ENCODE data around the gene ANKS4B. TPM values are rescaled to one million over a fixed set of nuclear protein-coding genes. Genes with fewer than 3 reads are reported as not detected.
"Not testable (repeated sequence)": the region's sequence is repeated elsewhere in the genome, so short reads cannot be mapped to it uniquely, and the experiment has no call there.

ANKS4B gene
- polyA plus RNA-seq, 1 donor from 2014 or later = not detected

- peaks cover 43% of the 10 kb centered on the region for H3K27me3 Mint-ChIP-seq
- H3K36me3 Mint-ChIP-seq = peaks cover 2% of the 10 kb centered on the region
- H3K4me3 Mint-ChIP-seq = no peak overlapping the region
- H3K27ac Mint-ChIP-seq = no peak overlapping the region
- peaks cover 0 to 15% (median 0%) of the 10 kb centered on the region in 3 donors for H3K9me3 Mint-ChIP-seq
- peaks cover 12% of the 10 kb centered on the region in 3 donors for H3K4me1 Mint-ChIP-seq
These were observed 48.3 kb downstream of the ANKS4B start for GRCh38 chr16:21281698-21282389.

DNA sequence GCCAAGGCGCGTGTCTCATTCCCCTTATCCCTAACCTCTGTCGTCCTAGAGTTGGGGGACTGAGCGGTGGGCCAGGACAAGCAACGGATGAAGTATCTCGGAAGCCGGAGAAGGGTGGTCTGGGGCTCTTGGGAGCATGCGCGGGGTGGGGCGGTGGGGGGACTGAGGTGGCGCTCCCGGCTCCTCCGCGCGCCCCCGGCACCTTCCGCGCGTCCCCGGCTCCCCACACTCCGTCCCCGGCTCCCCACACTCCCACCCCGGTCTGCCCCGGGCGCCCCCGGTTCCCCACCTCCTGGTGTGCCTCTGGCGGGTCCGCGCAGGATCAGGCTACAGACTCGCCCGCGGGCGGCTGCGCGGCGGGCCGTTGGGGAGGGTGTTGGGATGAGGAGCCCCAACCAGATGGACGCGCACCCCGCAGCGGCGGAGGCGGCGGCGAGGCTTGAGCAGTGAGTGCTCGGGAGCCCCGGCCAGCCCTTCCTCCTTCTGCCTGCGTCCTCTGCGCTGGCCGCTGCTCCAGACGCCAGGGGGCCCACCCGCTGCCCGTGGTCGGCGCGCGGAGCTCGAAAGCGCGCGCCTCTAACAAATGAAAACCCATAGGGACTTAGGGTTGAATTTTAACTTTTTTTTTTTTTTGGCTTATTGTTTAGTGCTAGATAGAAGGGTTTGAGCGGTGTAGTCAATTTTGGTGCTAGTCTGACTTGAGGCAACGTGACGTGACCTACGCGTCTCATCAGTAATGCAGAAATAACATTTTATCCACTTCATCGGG is 50.2 kb downstream of the ANKS4B start:
- Mint-ChIP-seq H3K9me3 (peaks cover 0 to 15% (median under 1%) of the 10 kb centered on the region in 3 donors), H3K4me3 (peak overlapping the region; percentile 73 to 87 (median 74)), H3K36me3 (peaks cover 2% of the 10 kb centered on the region), H3K4me1 (peaks cover 7 to 9% (median 8%) of the 10 kb centered on the region in 3 donors), H3K27ac (peak overlapping the region in 1 of 3 donors; percentile 91), H3K27me3 (peaks cover 43% of the 10 kb centered on the region)

GRCh38 chr16:21284414-21284813 is 50.9 kb downstream of the ANKS4B start:
- Mint-ChIP-seq H3K9me3 (peaks cover 0 to 15% (median 3%) of the 10 kb centered on the region in 3 donors), H3K27me3 (peaks cover 36% of the 10 kb centered on the region), H3K4me1 (peaks cover 5 to 9% (median 7%) of the 10 kb centered on the region in 3 donors), H3K27ac (peak overlapping the region in 2 of 3 donors; percentile 43 to 91), H3K36me3 (peaks cover 4% of the 10 kb centered on the region), H3K4me3 (peak overlapping the region; percentile 67 to 82 (median 74))

DNA sequence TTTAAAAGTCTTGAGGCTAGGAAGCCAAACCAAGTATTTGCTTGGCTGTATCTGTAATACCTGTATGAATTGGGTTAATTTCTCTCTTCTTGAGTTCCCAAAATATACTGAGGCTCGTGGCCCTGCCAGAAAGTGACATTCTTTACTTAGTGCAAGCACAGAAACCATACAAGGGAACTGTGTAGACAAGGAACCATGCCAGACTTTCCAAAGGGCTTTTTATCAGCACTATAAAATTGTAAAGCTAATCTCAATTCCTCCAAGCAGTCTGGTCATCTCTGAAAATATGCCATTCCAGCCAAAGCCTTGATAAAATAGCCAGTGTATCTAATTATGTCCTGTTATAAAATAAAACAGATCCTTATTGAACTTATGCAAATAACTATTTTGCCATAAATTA is 51.8 kb downstream of the ANKS4B start:
- peaks cover 36% of the 10 kb centered on the region for H3K27me3 Mint-ChIP-seq
- H3K36me3 Mint-ChIP-seq = peaks cover 4% of the 10 kb centered on the region
- H3K4me3 Mint-ChIP-seq = peak overlapping the region in 1 of 4 donors; percentile 73
- no peak overlapping the region for H3K27ac Mint-ChIP-seq
- H3K9me3 Mint-ChIP-seq = peaks cover 3 to 15% (median 3%) of the 10 kb centered on the region in 3 donors
- H3K4me1 Mint-ChIP-seq = peaks cover 5 to 9% (median 7%) of the 10 kb centered on the region in 3 donors

- not testable (repeated sequence) for H3K4me1 Mint-ChIP-seq, H3K36me3 Mint-ChIP-seq, H3K9me3 Mint-ChIP-seq, H3K4me3 Mint-ChIP-seq
- peak overlapping the region in 1 of 3 donors; percentile 27 for H3K27ac Mint-ChIP-seq
- H3K27me3 Mint-ChIP-seq = peaks cover 28% of the 10 kb centered on the region
These were observed 56.3 kb downstream of the ANKS4B start for GRCh38 chr16:21289789-21290188.

DNA sequence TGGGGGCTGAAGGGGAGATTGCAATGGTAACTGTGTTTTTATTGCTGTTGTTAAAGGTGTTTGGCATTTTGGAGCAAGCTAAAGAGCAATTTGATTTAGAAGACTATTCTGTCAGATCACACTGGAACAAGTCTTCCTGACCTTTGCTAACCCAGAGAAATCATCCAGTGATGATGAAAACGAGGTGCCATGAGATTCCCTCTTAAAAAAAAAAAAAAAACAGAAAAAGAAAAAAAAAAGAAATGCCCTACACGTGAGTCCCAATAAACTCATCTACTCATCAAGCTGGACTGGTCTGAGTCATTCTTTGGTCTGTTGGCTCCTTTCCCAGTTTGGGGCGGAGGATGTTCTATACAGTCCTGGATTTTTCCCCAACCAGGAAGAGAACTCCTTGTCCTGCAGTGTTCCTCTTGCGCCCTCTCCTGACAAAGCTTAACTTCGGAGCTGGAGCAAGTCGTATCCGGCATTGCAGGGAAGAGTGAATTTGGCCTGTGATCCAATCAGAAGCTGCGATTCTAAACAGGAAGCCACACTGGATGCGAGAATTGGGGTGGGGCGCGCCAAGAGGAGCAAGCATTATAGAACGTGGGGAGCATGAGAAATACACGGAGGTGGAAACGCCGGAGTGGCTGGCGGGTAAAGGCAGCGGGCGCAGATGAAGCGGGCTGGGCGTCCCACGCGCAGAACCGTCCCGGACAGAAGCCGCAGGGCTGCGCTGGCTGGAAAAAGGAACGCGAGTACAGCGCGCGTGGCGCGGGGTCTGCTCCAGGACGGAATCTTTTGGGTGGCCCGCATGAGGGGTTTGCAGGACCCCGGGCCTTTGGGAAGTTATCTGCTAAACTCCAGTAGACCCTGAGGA is 67.0 kb downstream of the ANKS4B start:
- peak overlapping the region; percentile 88 to 98 (median 96) for H3K4me3 Mint-ChIP-seq
- no peaks in the 10 kb centered on the region for H3K9me3 Mint-ChIP-seq
- peaks cover 16 to 21% (median 18%) of the 10 kb centered on the region in 3 donors for H3K4me1 Mint-ChIP-seq
- no peaks in the 10 kb centered on the region for H3K36me3 Mint-ChIP-seq
- peak overlapping the region; percentile 29 to 56 (median 34) for H3K27ac Mint-ChIP-seq
- peaks cover 7% of the 10 kb centered on the region for H3K27me3 Mint-ChIP-seq

DNA sequence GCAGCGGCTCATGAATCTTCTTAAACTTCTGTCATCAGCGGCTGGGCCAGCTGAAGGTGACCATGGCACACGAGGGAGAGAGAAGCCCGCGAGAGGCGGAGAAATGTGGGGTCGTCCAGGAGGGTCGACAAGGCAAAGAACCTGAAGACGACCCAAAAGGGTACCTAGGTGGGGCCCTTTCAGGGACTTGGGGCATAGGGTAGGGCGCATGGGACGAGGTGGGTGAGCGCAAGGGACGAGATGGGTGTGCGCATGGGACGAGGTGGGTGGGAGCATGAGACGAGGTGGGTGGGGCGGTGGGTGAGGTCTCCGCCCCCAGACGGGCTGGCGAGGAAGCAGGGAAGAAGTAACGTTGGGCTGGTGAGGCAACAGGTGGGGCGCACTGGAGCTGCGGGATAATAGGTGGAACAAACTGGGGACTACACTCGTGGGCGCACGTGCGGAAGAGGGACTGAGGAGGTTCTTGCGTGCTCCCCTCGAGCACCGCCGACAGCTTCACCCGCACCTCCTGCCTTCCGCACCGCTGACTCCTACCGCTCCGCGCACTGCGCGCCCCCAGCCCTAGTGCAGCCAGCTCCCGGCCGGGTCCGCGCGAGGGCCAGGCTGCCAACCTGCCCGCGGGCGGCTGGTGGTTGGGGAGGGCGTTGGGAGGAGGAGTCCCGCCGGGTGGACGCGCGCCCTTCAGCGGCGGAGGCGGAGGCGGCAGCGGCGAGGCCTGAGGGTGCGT is 67.8 kb downstream of the ANKS4B start:
- peak overlapping the region; percentile 88 to 98 (median 96) for H3K4me3 Mint-ChIP-seq
- H3K4me1 Mint-ChIP-seq = peaks cover 16 to 21% (median 18%) of the 10 kb centered on the region in 3 donors
- no peaks in the 10 kb centered on the region for H3K9me3 Mint-ChIP-seq
- peak overlapping the region; percentile 29 to 89 (median 34) for H3K27ac Mint-ChIP-seq
- H3K36me3 Mint-ChIP-seq = no peaks in the 10 kb centered on the region
- H3K27me3 Mint-ChIP-seq = peaks cover 7% of the 10 kb centered on the region

GRCh38 chr16:21301895-21302291 is 68.4 kb downstream of the ANKS4B start:
- Mint-ChIP-seq H3K27me3 (peaks cover 7% of the 10 kb centered on the region), H3K27ac (peak overlapping the region in 1 of 3 donors; percentile 85)

DNA sequence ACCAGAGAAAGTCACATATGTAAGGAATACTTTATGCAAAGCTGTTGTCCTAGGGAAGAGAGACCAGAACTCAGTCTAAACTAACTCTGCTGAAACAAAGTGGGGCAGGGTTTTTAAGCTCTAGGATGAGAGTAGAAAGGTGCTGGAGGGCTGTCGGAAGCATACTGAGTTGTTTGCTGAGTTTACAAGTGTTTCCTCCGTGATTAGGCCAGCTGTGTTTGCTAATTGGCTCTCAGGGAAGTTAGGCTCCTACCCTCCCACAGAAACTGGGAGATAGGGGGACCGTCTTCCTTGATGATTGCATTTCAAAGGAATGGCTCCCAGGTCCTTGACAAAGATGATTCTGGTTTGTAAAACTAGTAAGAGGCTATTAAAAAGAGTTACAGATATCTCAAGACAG is 69.0 kb downstream of the ANKS4B start:
- H3K27ac Mint-ChIP-seq = peak overlapping the region in 1 of 3 donors; percentile 85
- H3K36me3 Mint-ChIP-seq = no peaks in the 10 kb centered on the region
- H3K9me3 Mint-ChIP-seq = no peaks in the 10 kb centered on the region
- peaks cover 16 to 21% (median 18%) of the 10 kb centered on the region in 3 donors for H3K4me1 Mint-ChIP-seq
- peaks cover 7% of the 10 kb centered on the region for H3K27me3 Mint-ChIP-seq
- H3K4me3 Mint-ChIP-seq = peak overlapping the region; percentile 52 to 98 (median 92)

More at GRCh38 chr16:21301895-21302291, 68.4 kb downstream of the ANKS4B start:
- no peaks in the 10 kb centered on the region for H3K9me3 Mint-ChIP-seq
- H3K36me3 Mint-ChIP-seq = no peaks in the 10 kb centered on the region
- peak overlapping the region; percentile 88 to 98 (median 96) for H3K4me3 Mint-ChIP-seq
- H3K4me1 Mint-ChIP-seq = peaks cover 16 to 21% (median 18%) of the 10 kb centered on the region in 3 donors

GRCh38 chr16:21302898-21303528 is 69.5 kb downstream of the ANKS4B start:
- Mint-ChIP-seq H3K36me3 (no peaks in the 10 kb centered on the region), H3K27ac (peak overlapping the region in 1 of 3 donors; percentile 85), H3K9me3 (no peaks in the 10 kb centered on the region), H3K27me3 (peaks cover 7% of the 10 kb centered on the region), H3K4me3 (peak overlapping the region in 1 of 4 donors; percentile 88), H3K4me1 (peaks cover 16 to 21% (median 18%) of the 10 kb centered on the region in 3 donors)

Other genes with a start within 250 kb of the ANKS4B start
- gene DNAH3, start 82.9 kb upstream of the ANKS4B start, polyA plus RNA-seq = not detected
- 29.7 TPM for gene LDAF1, start 75.0 kb upstream of the ANKS4B start, polyA plus RNA-seq
- not detected for gene ZP2, start 22.1 kb upstream of the ANKS4B start, polyA plus RNA-seq
- gene CRYM, start 44.6 kb downstream of the ANKS4B start, polyA plus RNA-seq = not detected